ENCODE results near the gene AFF1.
"Not testable (repeated sequence)": the region's sequence is repeated elsewhere in the genome, so short reads cannot be mapped to it uniquely, and the experiment has no call there.

The AFF1 gene

DNA sequence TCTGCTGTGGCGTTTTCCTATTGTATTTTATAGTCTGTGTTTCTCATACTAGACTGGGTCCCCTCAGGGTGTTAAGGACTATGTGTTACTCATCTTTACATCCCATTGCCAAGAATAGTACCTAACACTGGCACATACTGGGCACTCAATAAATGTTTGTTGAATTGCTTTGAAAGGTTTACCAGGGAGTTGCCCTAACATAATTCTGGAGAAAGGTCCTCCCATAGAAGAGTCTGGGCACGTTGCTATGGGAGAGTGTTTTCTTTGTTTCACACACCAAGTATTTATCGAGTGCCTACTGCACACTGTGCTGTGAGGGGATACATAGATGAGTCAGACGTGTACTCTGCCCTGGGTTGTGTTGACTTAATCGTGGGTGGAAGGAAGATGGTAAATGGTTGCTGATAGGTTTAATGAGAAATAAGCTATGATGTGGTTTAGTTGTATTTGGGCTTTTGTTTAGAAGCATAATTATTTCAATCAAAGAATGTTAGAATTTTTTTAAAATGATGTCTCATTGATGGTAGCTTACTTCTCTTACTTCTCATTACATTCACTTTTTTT is 42.9 kb downstream of the AFF1 start:
- DNase-seq (ENCODE audit: low read depth): peak; percentile 86
- TF ChIP-seq, protein P1, sequence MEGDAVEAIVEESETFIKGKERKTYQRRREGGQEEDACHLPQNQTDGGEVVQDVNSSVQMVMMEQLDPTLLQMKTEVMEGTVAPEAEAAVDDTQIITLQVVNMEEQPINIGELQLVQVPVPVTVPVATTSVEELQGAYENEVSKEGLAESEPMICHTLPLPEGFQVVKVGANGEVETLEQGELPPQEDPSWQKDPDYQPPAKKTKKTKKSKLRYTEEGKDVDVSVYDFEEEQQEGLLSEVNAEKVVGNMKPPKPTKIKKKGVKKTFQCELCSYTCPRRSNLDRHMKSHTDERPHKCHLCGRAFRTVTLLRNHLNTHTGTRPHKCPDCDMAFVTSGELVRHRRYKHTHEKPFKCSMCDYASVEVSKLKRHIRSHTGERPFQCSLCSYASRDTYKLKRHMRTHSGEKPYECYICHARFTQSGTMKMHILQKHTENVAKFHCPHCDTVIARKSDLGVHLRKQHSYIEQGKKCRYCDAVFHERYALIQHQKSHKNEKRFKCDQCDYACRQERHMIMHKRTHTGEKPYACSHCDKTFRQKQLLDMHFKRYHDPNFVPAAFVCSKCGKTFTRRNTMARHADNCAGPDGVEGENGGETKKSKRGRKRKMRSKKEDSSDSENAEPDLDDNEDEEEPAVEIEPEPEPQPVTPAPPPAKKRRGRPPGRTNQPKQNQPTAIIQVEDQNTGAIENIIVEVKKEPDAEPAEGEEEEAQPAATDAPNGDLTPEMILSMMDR (conservative IDR thresholded peaks at IDR 0.05; ENCODE audit: control insufficient read depth, insufficient read depth, low read depth, low read length): no peak
- no peak overlapping the region for H3K4me3 ChIP-seq (ENCODE audit: control insufficient read depth, low read depth, low read length)

DNA sequence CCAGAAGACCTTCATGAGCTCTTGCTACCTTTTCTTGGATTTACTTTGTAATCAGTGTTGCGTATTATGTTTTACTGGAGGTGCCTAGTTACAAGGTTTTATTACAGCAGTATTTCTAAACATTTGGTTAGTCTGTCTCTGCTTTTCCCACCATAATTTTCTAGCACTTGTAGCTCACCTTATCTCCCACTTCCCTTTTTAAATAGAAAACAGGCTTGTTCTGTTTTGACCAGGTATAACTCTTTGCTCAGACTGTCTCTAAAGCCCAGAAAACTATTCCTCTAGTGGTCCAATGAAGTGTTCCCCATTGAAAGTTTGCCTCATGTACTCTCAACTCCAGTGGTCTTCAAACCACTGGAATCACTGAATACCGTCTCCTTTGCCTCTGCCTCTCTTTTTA is 43.9 kb downstream of the AFF1 start:
- TF ChIP-seq, protein P1 (conservative IDR thresholded peaks at IDR 0.05; ENCODE audit: control insufficient read depth, insufficient read depth, low read depth, low read length): no peak
- DNase-seq (ENCODE audit: low read depth): no peak
- no peak overlapping the region for H3K4me3 ChIP-seq (ENCODE audit: control insufficient read depth, low read depth, low read length)

DNA sequence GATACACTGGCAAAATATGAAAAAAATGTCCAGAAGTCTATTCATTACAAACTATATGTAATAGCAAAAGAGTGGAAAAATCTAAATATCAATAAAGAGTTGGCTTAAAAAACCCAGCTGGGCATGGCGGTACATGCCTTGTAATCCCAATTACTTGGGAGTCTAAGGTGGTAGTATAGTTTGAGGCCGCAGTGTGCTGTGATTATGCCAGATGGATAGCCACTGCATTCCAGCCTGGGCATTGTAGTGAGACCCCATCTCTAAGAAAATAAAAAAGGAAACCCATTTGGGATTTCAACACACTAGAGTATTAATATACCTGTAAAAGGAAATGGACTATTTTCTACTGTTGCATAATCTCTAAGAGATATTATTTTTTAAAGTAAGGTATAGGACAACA is 45.4 kb downstream of the AFF1 start:
- DNase-seq (ENCODE audit: low read depth): no peak
- no peak overlapping the region for H3K4me3 ChIP-seq (ENCODE audit: control insufficient read depth, low read depth, low read length)
- TF ChIP-seq, protein P1 (conservative IDR thresholded peaks at IDR 0.05; ENCODE audit: control insufficient read depth, insufficient read depth, low read depth, low read length): no peak

DNA sequence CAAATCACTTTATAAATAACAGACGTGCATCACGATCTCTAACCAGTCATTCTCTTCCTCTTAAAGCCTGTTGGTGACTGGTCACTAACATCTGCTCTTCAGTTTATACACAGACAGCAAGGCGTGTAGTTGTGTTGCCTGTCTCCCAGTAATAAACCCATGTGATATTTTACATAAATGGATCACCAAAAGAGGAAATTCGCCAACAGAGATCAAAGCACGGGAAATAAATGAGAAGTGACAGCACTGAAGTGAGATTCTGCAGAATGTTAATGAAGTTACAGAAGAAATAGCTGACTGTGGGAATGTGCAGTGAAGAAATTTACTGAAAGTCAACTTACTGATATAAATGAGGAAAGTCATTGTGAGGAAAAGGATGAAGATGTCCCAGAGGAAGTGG is 47.0 kb downstream of the AFF1 start:
- no peak overlapping the region for H3K4me3 ChIP-seq (ENCODE audit: control insufficient read depth, low read depth, low read length)
- TF ChIP-seq, protein P1 (conservative IDR thresholded peaks at IDR 0.05; ENCODE audit: control insufficient read depth, insufficient read depth, low read depth, low read length): no peak
- no peak for DNase-seq (ENCODE audit: low read depth)

DNA sequence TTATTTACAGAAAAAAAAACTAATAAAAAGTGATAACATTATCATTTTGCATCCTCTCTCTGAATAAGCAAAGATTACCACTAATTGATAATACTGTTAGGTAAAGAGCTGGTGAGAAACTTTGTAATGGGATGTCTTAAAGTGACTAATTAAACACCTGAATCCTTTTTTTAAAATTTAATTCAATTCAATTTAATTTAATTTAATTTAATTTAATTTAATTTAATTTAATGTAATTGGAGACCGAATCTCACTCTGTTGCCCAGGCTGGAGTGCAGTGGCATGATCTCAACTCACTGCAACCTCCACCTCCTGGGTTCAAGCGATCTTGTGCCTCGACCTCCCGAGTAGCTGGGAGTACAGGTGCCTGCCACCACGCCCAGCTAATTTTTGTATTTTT is 51.0 kb downstream of the AFF1 start:
- not testable (repeated sequence) for H3K4me3 ChIP-seq (ENCODE audit: control insufficient read depth, low read depth, low read length); DNase-seq (ENCODE audit: low read depth)

DNA sequence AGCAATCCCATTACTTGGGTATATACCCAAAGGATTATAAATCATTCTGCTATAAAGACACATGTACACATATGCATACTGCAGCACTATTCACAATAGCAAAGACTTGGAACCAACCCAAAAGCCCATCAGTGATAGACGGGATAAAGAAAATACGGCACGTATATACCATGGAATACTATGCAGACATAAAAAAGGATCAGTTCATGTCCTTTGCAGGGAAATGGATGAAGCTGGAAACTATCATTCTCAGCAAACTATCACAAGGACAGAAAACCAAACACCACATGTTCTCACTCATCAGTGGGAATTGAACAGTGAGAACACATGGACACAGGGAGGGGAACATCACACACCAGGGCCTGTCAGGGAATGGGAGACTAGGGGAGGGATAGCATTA is 54.8 kb downstream of the AFF1 start:
- H3K4me3 ChIP-seq (ENCODE audit: control insufficient read depth, low read depth, low read length): not testable (repeated sequence)

DNA sequence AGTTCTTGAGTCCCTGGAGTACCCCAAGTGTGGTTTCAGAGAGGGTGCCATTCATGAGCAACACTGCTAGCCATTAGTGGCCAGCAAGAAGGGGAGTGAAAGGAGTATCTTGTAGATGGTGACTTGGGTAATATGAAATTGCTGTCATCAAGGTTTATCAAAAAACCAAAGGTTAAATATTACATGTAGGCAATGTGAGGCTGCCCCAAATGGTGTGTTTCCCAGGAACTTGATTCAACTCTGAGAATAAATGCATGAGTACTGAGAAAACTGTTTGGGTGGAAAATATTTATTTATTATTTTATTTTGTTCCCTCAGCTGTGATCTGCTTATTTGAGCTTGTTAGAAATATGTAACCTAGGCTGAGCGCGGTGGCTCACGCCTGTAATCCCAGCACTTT is 55.7 kb downstream of the AFF1 start:
- TF ChIP-seq, protein P1 (conservative IDR thresholded peaks at IDR 0.05; ENCODE audit: control insufficient read depth, insufficient read depth, low read depth, low read length): no peak
- no peak for DNase-seq (ENCODE audit: low read depth)
- H3K4me3 ChIP-seq (ENCODE audit: control insufficient read depth, low read depth, low read length): no peak overlapping the region

More for the DNA sequence above, 54.8 kb downstream of the AFF1 start:
- not testable (repeated sequence) for DNase-seq (ENCODE audit: low read depth)

DNA sequence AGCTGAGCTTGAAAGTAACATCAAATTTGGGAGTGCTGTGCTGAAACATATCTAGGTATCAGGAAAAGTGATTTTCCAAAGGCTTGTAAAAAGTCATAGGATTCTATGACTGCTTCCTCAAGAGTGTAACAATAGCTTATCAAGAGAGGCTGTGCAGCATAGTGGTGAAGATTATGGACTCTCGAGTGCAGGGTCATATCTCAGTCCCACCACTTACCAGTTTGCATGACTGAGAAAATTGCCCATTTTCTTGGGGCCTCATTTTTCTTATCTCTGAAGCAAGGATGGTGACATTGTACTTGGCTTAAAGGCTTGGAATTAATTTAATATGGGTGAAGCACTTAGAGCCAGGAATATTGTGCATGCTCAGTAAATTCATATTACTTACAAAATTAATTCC is 57.2 kb downstream of the AFF1 start:
- H3K4me3 ChIP-seq (ENCODE audit: control insufficient read depth, low read depth, low read length): no peak overlapping the region
- DNase-seq (ENCODE audit: low read depth): no peak
- TF ChIP-seq, protein P1 (conservative IDR thresholded peaks at IDR 0.05; ENCODE audit: control insufficient read depth, insufficient read depth, low read depth, low read length): no peak
